HepG2 (cell line): ENCODE data around the gene LMX1B. TPM values are rescaled to one million over a fixed set of nuclear protein-coding genes. Genes with fewer than 3 reads are reported as not detected.

ENCODE experiments used
- ATAC-seq: fragments of 200-7000 bp; cut with Tn5 transposase; 3 replicates; pipeline ENCODE4 v1.9.1; 2020; ENCODE audit warnings: mild to moderate bottlenecking, moderate library complexity
- BruUV-seq: library from RNA; stranded (reverse); fragments of 400-500 nt; replicated peaks from 2 replicates; lab custom pipeline; 2021; lab: Mats Ljungman, UMichigan
- CTCF ChIA-PET: fragments of 300-600 bp; formaldehyde crosslinking; extraction: SDS; loops from one replicate; lab custom pipeline; 2021; ENCODE audit warnings: low total read pairs, inconsistent platforms, low intra/inter-chr PET ratio; lab: Yijun Ruan, JAX
- POLR2A ChIA-PET: fragments of 350-600 bp; sonication (Branson Sonifier 250); formaldehyde crosslinking; loops from one replicate; lab custom pipeline; 2020; ENCODE audit warnings: antibody characterized with exemption, inconsistent platforms; lab: Yijun Ruan, JAX
- DNase-seq: peaks from one replicate; pipeline ENCODE4 v3.0.0-alpha.2; 2015; ENCODE audit warnings: low spot score
- FAIRE-seq: peaks from 3 replicates; lab custom pipeline; 2011; peaks lifted over from hg19 to GRCh38; lab: Jason Lieb, UNC
- H2AFZ ChIP-seq: one replicate; pipeline ENCODE4 v1.6.1; 2011; ENCODE audit warnings: low read length, inconsistent platforms
- H3K27ac ChIP-seq: fragments of 300-600 bp; 3 replicates; pipeline ENCODE4 v1.8.0; 2011; ENCODE audit warnings: mixed run types, mild to moderate bottlenecking, mixed read lengths, low read length, inconsistent platforms; ENCODE audit not compliant: insufficient read depth; ENCODE audit errors: extremely low read length
- H3K27me3 ChIP-seq, 2 experiments: fragments of 200-600 bp in 1 of 2; 2 replicates in 1 of 2; 3 replicates in 1 of 2; pipeline versions ENCODE4 v1.6.0 to v1.8.0; 2011; ENCODE audit warnings: low read length in 2 of 2, mild to moderate bottlenecking in 2 of 2, moderate library complexity in 2 of 2, inconsistent platforms in 1 of 2; ENCODE audit not compliant: insufficient read depth in 2 of 2, control insufficient read depth in 1 of 2
- H3K36me3 ChIP-seq, 2 experiments: fragments of 200-600 bp in 1 of 2; replicated peaks in 1 of 2; 2 replicates in 1 of 2; 3 replicates in 1 of 2; pipeline versions ENCODE4 v1.5.1 to v1.8.0; 2011; ENCODE audit warnings: low read length in 2 of 2, inconsistent platforms in 1 of 2; ENCODE audit not compliant: insufficient read depth in 2 of 2, control insufficient read depth in 1 of 2
- H3K4me1 ChIP-seq: 2 replicates; pipeline ENCODE4 v1.5.1; 2012; ENCODE audit warnings: low read length, inconsistent platforms; ENCODE audit not compliant: insufficient read depth
- H3K4me2 ChIP-seq: 2 replicates; pipeline ENCODE4 v1.6.0; 2011; ENCODE audit warnings: low read depth, low read length, inconsistent platforms
- H3K4me3 ChIP-seq, 3 experiments: fragments of 200-600 bp in 1 of 3; sonication (generic), shearing (Covaris generic) in 1 of 3; replicated peaks in 1 of 3; 2 replicates each; pipeline ENCODE4 v1.5.1; 2011 to 2016; ENCODE audit warnings: low read length in 3 of 3, inconsistent platforms in 2 of 3, low read depth in 2 of 3, mild to moderate bottlenecking in 2 of 3, control low read depth in 1 of 3, mixed read lengths in 1 of 3; ENCODE audit not compliant: insufficient read depth in 1 of 3
- H3K79me2 ChIP-seq: one replicate; pipeline ENCODE4 v1.6.1; 2011; ENCODE audit warnings: low read length, inconsistent platforms; ENCODE audit not compliant: insufficient read depth
- H3K9ac ChIP-seq: 2 replicates; pipeline ENCODE4 v1.6.0; 2011; ENCODE audit warnings: mild to moderate bottlenecking, low read depth, low read length, inconsistent platforms; ENCODE audit not compliant: insufficient read depth
- H3K9me3 ChIP-seq: 2 replicates; pipeline ENCODE4 v1.5.1; 2012; ENCODE audit warnings: mild to moderate bottlenecking, low read length
- H4K20me1 ChIP-seq: 2 replicates; pipeline ENCODE4 v1.6.0; 2011; ENCODE audit warnings: inconsistent platforms, mild to moderate bottlenecking, low read length, moderate library complexity; ENCODE audit not compliant: insufficient read depth
- AKNA ChIP-seq: sonication (generic); formaldehyde crosslinking; IDR thresholded peaks from 2 replicates; pipeline ENCODE4 v1.4.0; 2020; ENCODE audit warnings: missing genetic modification reagents, borderline replicate concordance
- EEA1 ChIP-seq: sonication (generic); formaldehyde crosslinking; IDR thresholded peaks from 2 replicates; pipeline ENCODE4 v1.5.1; 2020; ENCODE audit warnings: mild to moderate bottlenecking, missing genetic modification reagents, borderline replicate concordance
- ERF ChIP-seq: IDR thresholded peaks from 2 replicates; pipeline ENCODE4 v1.6.1; 2018; ENCODE audit warnings: missing biosample characterization, missing genetic modification reagents
- GLI4 ChIP-seq: sonication (generic); formaldehyde crosslinking; IDR thresholded peaks from 2 replicates; pipeline ENCODE4 v1.5.1; 2020; ENCODE audit warnings: missing genetic modification reagents, mild to moderate bottlenecking, moderate library complexity, borderline replicate concordance
- HNRNPK ChIP-seq: fragments of 200-400 bp; formaldehyde crosslinking; IDR thresholded peaks from 2 replicates; pipeline ENCODE4 v1.6.1; 2018; ENCODE audit warnings: low read length, low read depth, moderate library complexity, mild to moderate bottlenecking; ENCODE audit not compliant: poor library complexity, severe bottlenecking
- KLF16 ChIP-seq, 2 experiments: sonication (generic) in 1 of 2; formaldehyde crosslinking in 1 of 2; IDR thresholded peaks; 2 replicates each; pipeline versions ENCODE4 v1.6.1 to v1.8.0; 2016 to 2023; ENCODE audit warnings: missing genetic modification reagents in 2 of 2, missing compliant biosample characterization in 1 of 2
- LCORL ChIP-seq, 2 experiments: fragments of 450-650 bp in 1 of 2; sonication (generic) in 1 of 2; formaldehyde crosslinking in 1 of 2; IDR thresholded peaks; 2 replicates each; pipeline versions ENCODE4 v1.5.0 to v1.6.1; 2017 to 2020; ENCODE audit warnings: antibody characterized with exemption in 1 of 2, missing genetic modification reagents in 1 of 2
- NCOA5 ChIP-seq: sonication (generic); formaldehyde crosslinking; IDR thresholded peaks from 2 replicates; pipeline ENCODE4 v1.4.0; 2020; ENCODE audit warnings: missing genetic modification reagents
- TP53 ChIP-seq: sonication (generic); formaldehyde crosslinking; conservative IDR thresholded peaks from 2 replicates; pipeline ENCODE4 v1.4.0; 2020; ENCODE audit warnings: missing genetic modification reagents
- ZBTB42 ChIP-seq: sonication (generic); formaldehyde crosslinking; IDR thresholded peaks from 2 replicates; pipeline ENCODE4 v1.5.0; 2020; ENCODE audit warnings: mild to moderate bottlenecking, missing genetic modification reagents
- ZMAT3 ChIP-seq: sonication (generic); formaldehyde crosslinking; conservative IDR thresholded peaks from 2 replicates; pipeline ENCODE4 v1.7.0; 2021; ENCODE audit warnings: missing genetic modification reagents
- WGBS: methylation state at CpG from one replicate; pipeline ENCODE4 v1.1.6; 2017; ENCODE audit warnings: low lambda C conversion rate; 5-methylcytosine and 5-hydroxymethylcytosine counted together
- in situ Hi-C: cut with HindIII; loops from 2 replicates; pipeline ENCODE4 v1.10.0; 2017; ENCODE audit warnings: low pct_unique_long_range_greater_than_20kb; ENCODE audit not compliant: extremely low pct_ligation_motif_present
- intact Hi-C: fragments of 100-400 bp; cut with micrococcal nuclease; formaldehyde crosslinking; loops from one replicate; pipeline ENCODE4 v1.10.0; 2022; ENCODE audit not compliant: unreplicated experiment
- polyA plus RNA-seq, 8 experiments: library from polyadenylated mRNA; depleted of rRNA in 3 of 8; stranded (reverse) in 7 of 8; unstranded in 1 of 8; fragments of >200 nt; fragmentation: Illumina TruSeq in 4 of 8; extraction: Trizol in 4 of 8; gene quantifications; 2 replicates each; pipeline versions ENCODE4 v1.2.1 to v1.2.3, GENCODE V29; 2011 to 2016; ENCODE audit warnings: low read depth in 4 of 8, missing spikeins in 1 of 8, mixed read lengths in 1 of 8; ENCODE audit not compliant: insufficient read depth in 1 of 8
- total RNA-seq, 5 experiments: library from RNA; depleted of rRNA; stranded (reverse); fragments of >200 nt; fragmentation: Illumina TruSeq; extraction: Trizol; gene quantifications; 2 replicates each; pipeline ENCODE4 v1.2.3, GENCODE V29; 2016; ENCODE audit warnings: low read depth in 1 of 5
- TF ChIP-seq, protein P1 (sequence below): sonication (generic); formaldehyde crosslinking; IDR thresholded peaks from 2 replicates; pipeline ENCODE4 v1.4.0; 2020; ENCODE audit warnings: low read depth, mild to moderate bottlenecking, missing genetic modification reagents
- TF ChIP-seq, protein P2 (sequence below): sonication (generic); formaldehyde crosslinking; IDR thresholded peaks from 2 replicates; pipeline ENCODE4 v1.4.0; 2020; ENCODE audit warnings: missing genetic modification reagents
- TF ChIP-seq, protein P3 (sequence below): sonication (generic); formaldehyde crosslinking; IDR thresholded peaks from 2 replicates; pipeline ENCODE4 v1.8.1; 2023; ENCODE audit warnings: missing genetic modification reagents, inconsistent platforms, borderline replicate concordance

LMX1B gene
- total and polyA plus RNA-seq, 2 of the 13 experiments (the other 11 are each of a cell fraction or from before 2014, with no cell fraction given), result not detected

GRCh38 chr9:126658956-126659555 is 45.3 kb downstream of the LMX1B start:
- DNase-seq (no peak), ATAC-seq (no peak), FAIRE-seq (no peak)
- H3K79me2 ChIP-seq, result no peaks in the 10 kb centered on the region
- H3K4me1 ChIP-seq, result peaks cover 10% of the 10 kb centered on the region; the same call in 1 of the 2 replicates
- no peaks in the 10 kb centered on the region for H3K36me3 ChIP-seq
- peaks cover 1 to 39% of the 10 kb centered on the region in 2 experiments for H3K27me3 ChIP-seq
- no peak overlapping the region for H2AFZ ChIP-seq
- no peaks in the 10 kb centered on the region for H4K20me1 ChIP-seq
- no TSS peak for BruUV-seq
- in situ Hi-C loops, result no loop called here
- 30% methylated on average over 3 of the region's 11 CpGs for WGBS
- intact Hi-C loops, result no loop called here
- ChIA-PET POLR2A (no interaction called here), CTCF (no interaction called here)
- no peaks in the 10 kb centered on the region for H3K9me3 ChIP-seq
- H3K4me2 ChIP-seq, result no peak overlapping the region
- H3K4me3 ChIP-seq, result no peak overlapping the region
- no peak overlapping the region for H3K9ac ChIP-seq
- H3K27ac ChIP-seq, result no peak overlapping the region
- TF ChIP-seq ZMAT3 (CRISPR knock-in tag), result no peak
- TF ChIP-seq, protein P1, sequence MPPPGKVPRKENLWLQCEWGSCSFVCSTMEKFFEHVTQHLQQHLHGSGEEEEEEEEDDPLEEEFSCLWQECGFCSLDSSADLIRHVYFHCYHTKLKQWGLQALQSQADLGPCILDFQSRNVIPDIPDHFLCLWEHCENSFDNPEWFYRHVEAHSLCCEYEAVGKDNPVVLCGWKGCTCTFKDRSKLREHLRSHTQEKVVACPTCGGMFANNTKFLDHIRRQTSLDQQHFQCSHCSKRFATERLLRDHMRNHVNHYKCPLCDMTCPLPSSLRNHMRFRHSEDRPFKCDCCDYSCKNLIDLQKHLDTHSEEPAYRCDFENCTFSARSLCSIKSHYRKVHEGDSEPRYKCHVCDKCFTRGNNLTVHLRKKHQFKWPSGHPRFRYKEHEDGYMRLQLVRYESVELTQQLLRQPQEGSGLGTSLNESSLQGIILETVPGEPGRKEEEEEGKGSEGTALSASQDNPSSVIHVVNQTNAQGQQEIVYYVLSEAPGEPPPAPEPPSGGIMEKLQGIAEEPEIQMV (CRISPR knock-in tag), result no peak
- TF ChIP-seq KLF16 (CRISPR knock-in tag; IDR thresholded peaks at IDR 0.05), result no peak
- no peak for TF ChIP-seq NCOA5 (CRISPR knock-in tag)
- TF ChIP-seq, protein P2, sequence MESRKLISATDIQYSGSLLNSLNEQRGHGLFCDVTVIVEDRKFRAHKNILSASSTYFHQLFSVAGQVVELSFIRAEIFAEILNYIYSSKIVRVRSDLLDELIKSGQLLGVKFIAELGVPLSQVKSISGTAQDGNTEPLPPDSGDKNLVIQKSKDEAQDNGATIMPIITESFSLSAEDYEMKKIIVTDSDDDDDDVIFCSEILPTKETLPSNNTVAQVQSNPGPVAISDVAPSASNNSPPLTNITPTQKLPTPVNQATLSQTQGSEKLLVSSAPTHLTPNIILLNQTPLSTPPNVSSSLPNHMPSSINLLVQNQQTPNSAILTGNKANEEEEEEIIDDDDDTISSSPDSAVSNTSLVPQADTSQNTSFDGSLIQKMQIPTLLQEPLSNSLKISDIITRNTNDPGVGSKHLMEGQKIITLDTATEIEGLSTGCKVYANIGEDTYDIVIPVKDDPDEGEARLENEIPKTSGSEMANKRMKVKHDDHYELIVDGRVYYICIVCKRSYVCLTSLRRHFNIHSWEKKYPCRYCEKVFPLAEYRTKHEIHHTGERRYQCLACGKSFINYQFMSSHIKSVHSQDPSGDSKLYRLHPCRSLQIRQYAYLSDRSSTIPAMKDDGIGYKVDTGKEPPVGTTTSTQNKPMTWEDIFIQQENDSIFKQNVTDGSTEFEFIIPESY (CRISPR knock-in tag), result no peak
- TF ChIP-seq GLI4, result no peak
- no peak for TF ChIP-seq LCORL (IDR thresholded peaks at IDR 0.05)
- TF ChIP-seq LCORL (CRISPR knock-in tag; IDR thresholded peaks at IDR 0.05), result no peak
- TF ChIP-seq, protein P3, sequence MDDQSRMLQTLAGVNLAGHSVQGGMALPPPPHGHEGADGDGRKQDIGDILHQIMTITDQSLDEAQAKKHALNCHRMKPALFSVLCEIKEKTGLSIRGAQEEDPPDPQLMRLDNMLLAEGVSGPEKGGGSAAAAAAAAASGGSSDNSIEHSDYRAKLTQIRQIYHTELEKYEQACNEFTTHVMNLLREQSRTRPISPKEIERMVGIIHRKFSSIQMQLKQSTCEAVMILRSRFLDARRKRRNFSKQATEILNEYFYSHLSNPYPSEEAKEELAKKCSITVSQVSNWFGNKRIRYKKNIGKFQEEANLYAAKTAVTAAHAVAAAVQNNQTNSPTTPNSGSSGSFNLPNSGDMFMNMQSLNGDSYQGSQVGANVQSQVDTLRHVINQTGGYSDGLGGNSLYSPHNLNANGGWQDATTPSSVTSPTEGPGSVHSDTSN (CRISPR knock-in tag), result no peak
- no peak for TF ChIP-seq ZBTB42 (CRISPR knock-in tag)
- TF ChIP-seq ERF, result no peak
- TF ChIP-seq TP53, result no peak
- no peak for TF ChIP-seq AKNA (CRISPR knock-in tag)
- TF ChIP-seq EEA1 (CRISPR knock-in tag), result no peak
- TF ChIP-seq HNRNPK, result no peak
